ENCODE data around the gene NPY2R.

NPY2R gene

DNA sequence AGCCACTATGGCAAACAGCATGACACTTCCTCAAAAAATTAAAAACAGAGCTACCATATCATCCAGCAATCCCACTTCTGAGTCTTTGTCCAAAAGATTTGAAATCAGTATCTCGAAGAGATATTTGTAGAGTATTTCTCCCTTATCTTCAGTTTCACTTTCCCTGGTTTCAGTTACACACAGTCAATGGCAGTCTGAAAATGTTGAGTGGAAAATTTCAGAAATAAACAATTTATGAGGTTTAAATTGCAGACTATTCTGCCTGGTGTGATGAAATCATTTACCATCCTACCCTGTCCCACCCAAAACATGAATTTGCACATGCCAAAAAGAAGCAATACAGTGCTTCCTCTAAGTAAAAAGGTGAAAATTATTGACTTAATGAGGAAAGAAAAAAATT lies 43.9 kb downstream of the NPY2R start:
- DNase-seq: no peak

- DNase-seq: no peak
These were observed 55.0 kb downstream of the NPY2R start for GRCh38 chr4:155263480-155263879.

- no peak for DNase-seq
These were observed 56.7 kb downstream of the NPY2R start for GRCh38 chr4:155265113-155265512.

All from activated CD4-positive, CD25-positive, alpha-beta regulatory T cell (primary cell).